ENCODE data around the gene ZNF480. TPM values are rescaled to one million over a fixed set of nuclear protein-coding genes. Genes with fewer than 3 reads are reported as not detected.
"Not testable (repeated sequence)": the region's sequence is repeated elsewhere in the genome, so short reads cannot be mapped to it uniquely, and the experiment has no call there.

Gene ZNF480
- 1 to 10 TPM; 5.7 to 6.0 TPM for polyA plus RNA-seq

- Histone ChIP-seq H3K36me3 (ENCODE audit: control insufficient read depth in 2 of 2, insufficient read depth in 2 of 2, low read length in 1 of 2) (peaks cover 10 to 13% of the 10 kb centered on the region in 2 donors), H3K9me3 (ENCODE audit: control insufficient read depth in 2 of 2, insufficient read depth in 1 of 2, low read depth in 1 of 2, low read length in 1 of 2) (peaks cover 0 to 18% of the 10 kb centered on the region in 2 donors), H3K27ac (ENCODE audit: low read depth in 2 of 2, low read length in 1 of 2) (peak within 1 kb of the TSS; percentile 85 to 97), H3K4me1 (ENCODE audit: control insufficient read depth in 2 of 2, insufficient read depth in 2 of 2, low read length in 1 of 2) (peaks cover 0 to 3% of the 10 kb centered on the region in 2 donors), H3K27me3 (ENCODE audit: control insufficient read depth in 1 of 2, insufficient read depth in 2 of 2, low read length in 2 of 2) (no peaks in the 10 kb centered on the region), H3K4me3 (ENCODE audit: low read depth in 1 of 2, low read length in 2 of 2) (peak within 1 kb of the TSS; percentile 70 to 85)
- WGBS, 2 donors, result 1% methylated on average over 44 to 64 of the region's 75 CpGs
Observed at GRCh38 chr19:52296773-52297600, at the start of gene ZNF480. Gene ZNF480, plus strand, starts transcription at chr19:52297169. Its CDS starts 3,244 bp downstream, at chr19:52300413.

- no peaks in the 10 kb centered on the region for H3K4me1 ChIP-seq (ENCODE audit: control insufficient read depth in 2 of 2, insufficient read depth in 2 of 2, low read length in 1 of 2)
- H3K27me3 ChIP-seq (ENCODE audit: control insufficient read depth in 1 of 2, insufficient read depth in 2 of 2, low read length in 2 of 2), result no peaks in the 10 kb centered on the region
- H3K9me3 ChIP-seq (ENCODE audit: control insufficient read depth in 2 of 2, insufficient read depth in 1 of 2, low read depth in 1 of 2, low read length in 1 of 2), result no peaks in the 10 kb centered on the region
- no peak overlapping the region for H3K4me3 ChIP-seq (ENCODE audit: low read depth in 1 of 2, low read length in 2 of 2)
- H3K36me3 ChIP-seq (ENCODE audit: control insufficient read depth in 2 of 2, insufficient read depth in 2 of 2, low read length in 1 of 2), result no peaks in the 10 kb centered on the region
- H3K27ac ChIP-seq (ENCODE audit: low read depth in 2 of 2, low read length in 1 of 2), result no peak overlapping the region
- WGBS, 2 donors, result 9 to 14% methylated on average over 6 of the region's 6 CpGs
Observed at GRCh38 chr19:52248241-52248640, 48.7 kb upstream of the ZNF480 start.

GRCh38 chr19:52258426-52258825 lies 38.5 kb upstream of the ZNF480 start:
- Histone ChIP-seq H3K36me3 (ENCODE audit: control insufficient read depth in 2 of 2, insufficient read depth in 2 of 2, low read length in 1 of 2) (no peaks in the 10 kb centered on the region), H3K4me1 (ENCODE audit: control insufficient read depth in 2 of 2, insufficient read depth in 2 of 2, low read length in 1 of 2) (no peaks in the 10 kb centered on the region), H3K27me3 (ENCODE audit: control insufficient read depth in 1 of 2, insufficient read depth in 2 of 2, low read length in 2 of 2) (no peaks in the 10 kb centered on the region), H3K27ac (ENCODE audit: low read depth in 2 of 2, low read length in 1 of 2) (no peak overlapping the region), H3K9me3 (ENCODE audit: control insufficient read depth in 2 of 2, insufficient read depth in 1 of 2, low read depth in 1 of 2, low read length in 1 of 2) (no peaks in the 10 kb centered on the region), H3K4me3 (ENCODE audit: low read depth in 1 of 2, low read length in 2 of 2) (no peak overlapping the region)
- WGBS, 2 donors, result 90 to 94% methylated on average over 5 of the region's 5 CpGs

- not testable (repeated sequence) for H3K27ac ChIP-seq (ENCODE audit: low read depth in 2 of 2, low read length in 1 of 2); H3K4me1 ChIP-seq (ENCODE audit: control insufficient read depth in 2 of 2, insufficient read depth in 2 of 2, low read length in 1 of 2); H3K36me3 ChIP-seq (ENCODE audit: control insufficient read depth in 2 of 2, insufficient read depth in 2 of 2, low read length in 1 of 2); H3K27me3 ChIP-seq (ENCODE audit: control insufficient read depth in 1 of 2, insufficient read depth in 2 of 2, low read length in 2 of 2); H3K9me3 ChIP-seq (ENCODE audit: control insufficient read depth in 2 of 2, insufficient read depth in 1 of 2, low read depth in 1 of 2, low read length in 1 of 2); H3K4me3 ChIP-seq (ENCODE audit: low read depth in 1 of 2, low read length in 2 of 2)
- 84 to 86% methylated on average over 6 of the region's 6 CpGs for WGBS, 2 donors
Observed at GRCh38 chr19:52265556-52265955, 31.4 kb upstream of the ZNF480 start.

GRCh38 chr19:52269338-52270261 lies 27.4 kb upstream of the ZNF480 start, which contains the start of gene ZNF766:
Gene ZNF766, plus strand, starts transcription at chr19:52269587. Its CDS starts 27 bp downstream, at chr19:52269614.
- Histone ChIP-seq H3K27ac (ENCODE audit: low read depth in 2 of 2, low read length in 1 of 2) (peak within 1 kb of the TSS; percentile 88 to 98), H3K36me3 (ENCODE audit: control insufficient read depth in 2 of 2, insufficient read depth in 2 of 2, low read length in 1 of 2) (peaks cover 8 to 10% of the 10 kb centered on the region in 2 donors), H3K4me3 (ENCODE audit: low read depth in 1 of 2, low read length in 2 of 2) (peak within 1 kb of the TSS; percentile 76 to 98), H3K9me3 (ENCODE audit: control insufficient read depth in 2 of 2, insufficient read depth in 1 of 2, low read depth in 1 of 2, low read length in 1 of 2) (peaks cover 0 to 8% of the 10 kb centered on the region in 2 donors), H3K27me3 (ENCODE audit: control insufficient read depth in 1 of 2, insufficient read depth in 2 of 2, low read length in 2 of 2) (no peaks in the 10 kb centered on the region), H3K4me1 (ENCODE audit: control insufficient read depth in 2 of 2, insufficient read depth in 2 of 2, low read length in 1 of 2) (no peaks in the 10 kb centered on the region)
- WGBS, 2 donors, result 1% methylated on average over 69 to 70 of the region's 70 CpGs

GRCh38 chr19:52270266-52270885 lies 26.6 kb upstream of the ZNF480 start:
- H3K9me3 ChIP-seq (ENCODE audit: control insufficient read depth in 2 of 2, insufficient read depth in 1 of 2, low read depth in 1 of 2, low read length in 1 of 2), result peaks cover 0 to 8% of the 10 kb centered on the region in 2 donors
- H3K4me1 ChIP-seq (ENCODE audit: control insufficient read depth in 2 of 2, insufficient read depth in 2 of 2, low read length in 1 of 2), result no peaks in the 10 kb centered on the region
- 10 to 11% methylated on average over 11 of the region's 11 CpGs for WGBS, 2 donors
- H3K27ac ChIP-seq (ENCODE audit: low read depth in 2 of 2, low read length in 1 of 2), result peak overlapping the region; percentile 88 to 98
- no peaks in the 10 kb centered on the region for H3K27me3 ChIP-seq (ENCODE audit: control insufficient read depth in 1 of 2, insufficient read depth in 2 of 2, low read length in 2 of 2)
- H3K4me3 ChIP-seq (ENCODE audit: low read depth in 1 of 2, low read length in 2 of 2), result peak overlapping the region; percentile 76 to 98
- H3K36me3 ChIP-seq (ENCODE audit: control insufficient read depth in 2 of 2, insufficient read depth in 2 of 2, low read length in 1 of 2), result peaks cover 8 to 10% of the 10 kb centered on the region in 2 donors

- no peaks in the 10 kb centered on the region for H3K4me1 ChIP-seq (ENCODE audit: control insufficient read depth in 2 of 2, insufficient read depth in 2 of 2, low read length in 1 of 2)
- H3K27ac ChIP-seq (ENCODE audit: low read depth in 2 of 2, low read length in 1 of 2), result no peak overlapping the region
- peaks cover 8 to 10% of the 10 kb centered on the region in 2 donors for H3K36me3 ChIP-seq (ENCODE audit: control insufficient read depth in 2 of 2, insufficient read depth in 2 of 2, low read length in 1 of 2)
- no peak overlapping the region for H3K4me3 ChIP-seq (ENCODE audit: low read depth in 1 of 2, low read length in 2 of 2)
- H3K9me3 ChIP-seq (ENCODE audit: control insufficient read depth in 2 of 2, insufficient read depth in 1 of 2, low read depth in 1 of 2, low read length in 1 of 2), result peaks cover 0 to 13% of the 10 kb centered on the region in 2 donors
- WGBS, 2 donors, result 94 to 96% methylated on average over 2 of the region's 2 CpGs
- no peaks in the 10 kb centered on the region for H3K27me3 ChIP-seq (ENCODE audit: control insufficient read depth in 1 of 2, insufficient read depth in 2 of 2, low read length in 2 of 2)
Observed at GRCh38 chr19:52273301-52273700, 23.7 kb upstream of the ZNF480 start.

- Histone ChIP-seq H3K27me3 (ENCODE audit: control insufficient read depth in 1 of 2, insufficient read depth in 2 of 2, low read length in 2 of 2) (no peaks in the 10 kb centered on the region), H3K4me3 (ENCODE audit: low read depth in 1 of 2, low read length in 2 of 2) (no peak overlapping the region), H3K9me3 (ENCODE audit: control insufficient read depth in 2 of 2, insufficient read depth in 1 of 2, low read depth in 1 of 2, low read length in 1 of 2) (peaks cover 0 to 13% of the 10 kb centered on the region in 2 donors), H3K36me3 (ENCODE audit: control insufficient read depth in 2 of 2, insufficient read depth in 2 of 2, low read length in 1 of 2) (peaks cover 8 to 10% of the 10 kb centered on the region in 2 donors), H3K4me1 (ENCODE audit: control insufficient read depth in 2 of 2, insufficient read depth in 2 of 2, low read length in 1 of 2) (no peaks in the 10 kb centered on the region), H3K27ac (ENCODE audit: low read depth in 2 of 2, low read length in 1 of 2) (no peak overlapping the region)
- WGBS, 2 donors, result 89 to 90% methylated on average over 5 of the region's 5 CpGs
Observed at GRCh38 chr19:52274191-52274590, 22.8 kb upstream of the ZNF480 start.

- no peak overlapping the region for H3K27ac ChIP-seq (ENCODE audit: low read depth in 2 of 2, low read length in 1 of 2)
- WGBS, 2 donors, result 86 to 96% methylated on average over 5 of the region's 5 CpGs
- peaks cover 8 to 10% of the 10 kb centered on the region in 2 donors for H3K36me3 ChIP-seq (ENCODE audit: control insufficient read depth in 2 of 2, insufficient read depth in 2 of 2, low read length in 1 of 2)
- H3K4me3 ChIP-seq (ENCODE audit: low read depth in 1 of 2, low read length in 2 of 2), result no peak overlapping the region
- no peaks in the 10 kb centered on the region for H3K4me1 ChIP-seq (ENCODE audit: control insufficient read depth in 2 of 2, insufficient read depth in 2 of 2, low read length in 1 of 2)
- no peaks in the 10 kb centered on the region for H3K27me3 ChIP-seq (ENCODE audit: control insufficient read depth in 1 of 2, insufficient read depth in 2 of 2, low read length in 2 of 2)
- H3K9me3 ChIP-seq (ENCODE audit: control insufficient read depth in 2 of 2, insufficient read depth in 1 of 2, low read depth in 1 of 2, low read length in 1 of 2), result peaks cover 0 to 13% of the 10 kb centered on the region in 2 donors
Observed at GRCh38 chr19:52275988-52276387, 21.0 kb upstream of the ZNF480 start.

All from esophagus (tissue), 2 donors.